ENCODE measurements around the gene LRP6. TPM values are rescaled to one million over a fixed set of nuclear protein-coding genes. Genes with fewer than 3 reads are reported as not detected.

The LRP6 gene
- total RNA-seq, 2 donors from 2014 or later = 0.10 to 0.59 TPM

GRCh38 chr12:12216349-12217017, 50.4 kb downstream of the LRP6 start:
- no peaks in the 10 kb centered on the region for H3K4me1 Mint-ChIP-seq (ENCODE audit: low read depth in 2 of 2)
- H3K36me3 Mint-ChIP-seq = peaks cover 4% of the 10 kb centered on the region
- no peaks in the 10 kb centered on the region for H3K9me3 Mint-ChIP-seq
- no peak overlapping the region for H3K27ac Mint-ChIP-seq
- peaks cover 43 to 86% of the 10 kb centered on the region in 2 donors for H3K27me3 Mint-ChIP-seq
- DNase-seq (ENCODE audit: low spot score) = no peak
- H3K4me3 Mint-ChIP-seq = no peak overlapping the region
- ATAC-seq = no peak

- peaks cover 4% of the 10 kb centered on the region for H3K36me3 Mint-ChIP-seq
- peaks cover 42 to 82% of the 10 kb centered on the region in 2 donors for H3K27me3 Mint-ChIP-seq
- H3K9me3 Mint-ChIP-seq = no peaks in the 10 kb centered on the region
- H3K4me1 Mint-ChIP-seq (ENCODE audit: low read depth in 2 of 2) = peaks cover 6 to 13% of the 10 kb centered on the region in 2 donors
- no peak for DNase-seq (ENCODE audit: low spot score)
- no peak overlapping the region for H3K27ac Mint-ChIP-seq
- H3K4me3 Mint-ChIP-seq = no peak overlapping the region
- ATAC-seq = no peak
Measured at GRCh38 chr12:12214635-12215131, 52.2 kb downstream of the LRP6 start.

GRCh38 chr12:12214201-12214600, 52.6 kb downstream of the LRP6 start:
- peaks cover 43 to 80% of the 10 kb centered on the region in 2 donors for H3K27me3 Mint-ChIP-seq

DNA sequence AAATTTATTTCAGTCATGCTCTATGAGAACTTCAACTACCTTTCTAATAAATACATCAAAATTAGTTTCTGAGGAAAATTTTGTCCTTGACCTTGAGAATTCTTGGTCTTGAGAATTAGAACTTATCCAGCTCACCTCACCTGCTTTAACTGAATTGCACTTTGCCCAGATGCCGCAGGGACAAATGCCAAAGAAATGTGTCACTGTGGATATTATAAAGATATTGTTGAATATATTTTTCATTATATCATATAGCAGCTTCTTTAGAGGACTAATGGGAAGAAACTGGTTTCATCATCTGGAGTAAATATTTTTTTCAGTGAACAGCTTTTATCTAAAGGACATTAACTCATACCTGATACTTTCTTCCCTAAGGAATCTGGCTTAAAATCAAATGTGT, 54.1 kb downstream of the LRP6 start:
- H3K4me1 Mint-ChIP-seq (ENCODE audit: low read depth in 2 of 2) = peaks cover 6 to 13% of the 10 kb centered on the region in 2 donors
- H3K4me3 Mint-ChIP-seq = no peak overlapping the region
- H3K27me3 Mint-ChIP-seq = peaks cover 45 to 78% of the 10 kb centered on the region in 2 donors
- no peaks in the 10 kb centered on the region for H3K9me3 Mint-ChIP-seq
- DNase-seq (ENCODE audit: low spot score) (no peak), ATAC-seq (no peak)
- H3K27ac Mint-ChIP-seq = no peak overlapping the region
- H3K36me3 Mint-ChIP-seq = peaks cover 2% of the 10 kb centered on the region

More at GRCh38 chr12:12214201-12214600, 52.6 kb downstream of the LRP6 start:
- H3K36me3 Mint-ChIP-seq = peaks cover 4% of the 10 kb centered on the region
- no peak overlapping the region for H3K4me3 Mint-ChIP-seq
- no peak for ATAC-seq
- DNase-seq (ENCODE audit: low spot score) = no peak
- H3K4me1 Mint-ChIP-seq (ENCODE audit: low read depth in 2 of 2) = peaks cover 6 to 13% of the 10 kb centered on the region in 2 donors
- no peak overlapping the region for H3K27ac Mint-ChIP-seq
- H3K9me3 Mint-ChIP-seq = no peaks in the 10 kb centered on the region

GRCh38 chr12:12210983-12211382, 55.9 kb downstream of the LRP6 start:
- H3K4me1 Mint-ChIP-seq (ENCODE audit: low read depth in 2 of 2) = peaks cover 6 to 13% of the 10 kb centered on the region in 2 donors
- no peaks in the 10 kb centered on the region for H3K9me3 Mint-ChIP-seq
- H3K36me3 Mint-ChIP-seq = no peaks in the 10 kb centered on the region
- H3K4me3 Mint-ChIP-seq = no peak overlapping the region
- no peak for ATAC-seq
- H3K27me3 Mint-ChIP-seq = peaks cover 42 to 68% of the 10 kb centered on the region in 2 donors
- DNase-seq (ENCODE audit: low spot score) = no peak
- no peak overlapping the region for H3K27ac Mint-ChIP-seq

GRCh38 chr12:12210416-12210815, 56.4 kb downstream of the LRP6 start:
- peaks cover 40 to 69% of the 10 kb centered on the region in 2 donors for H3K27me3 Mint-ChIP-seq
- no peak overlapping the region for H3K4me3 Mint-ChIP-seq
- H3K9me3 Mint-ChIP-seq = no peaks in the 10 kb centered on the region
- no peak overlapping the region for H3K27ac Mint-ChIP-seq
- no peaks in the 10 kb centered on the region for H3K36me3 Mint-ChIP-seq
- ATAC-seq (no peak), DNase-seq (ENCODE audit: low spot score) (no peak)
- peaks cover 6 to 13% of the 10 kb centered on the region in 2 donors for H3K4me1 Mint-ChIP-seq (ENCODE audit: low read depth in 2 of 2)

GRCh38 chr12:12209675-12210074, 57.2 kb downstream of the LRP6 start:
- peaks cover 37 to 66% of the 10 kb centered on the region in 2 donors for H3K27me3 Mint-ChIP-seq
- no peak overlapping the region for H3K27ac Mint-ChIP-seq
- H3K36me3 Mint-ChIP-seq = no peaks in the 10 kb centered on the region
- DNase-seq (ENCODE audit: low spot score) = no peak
- H3K9me3 Mint-ChIP-seq = no peaks in the 10 kb centered on the region
- no peak overlapping the region for H3K4me3 Mint-ChIP-seq
- ATAC-seq = no peak
- H3K4me1 Mint-ChIP-seq (ENCODE audit: low read depth in 2 of 2) = peaks cover 6 to 13% of the 10 kb centered on the region in 2 donors

- H3K27ac Mint-ChIP-seq = no peak overlapping the region
- ATAC-seq (no peak), DNase-seq (ENCODE audit: low spot score) (no peak)
- no peaks in the 10 kb centered on the region for H3K9me3 Mint-ChIP-seq
- peaks cover 37 to 64% of the 10 kb centered on the region in 2 donors for H3K27me3 Mint-ChIP-seq
- peaks cover 6 to 13% of the 10 kb centered on the region in 2 donors for H3K4me1 Mint-ChIP-seq (ENCODE audit: low read depth in 2 of 2)
- H3K36me3 Mint-ChIP-seq = no peaks in the 10 kb centered on the region
- no peak overlapping the region for H3K4me3 Mint-ChIP-seq
Measured at GRCh38 chr12:12209043-12209442, 57.8 kb downstream of the LRP6 start.

GRCh38 chr12:12207746-12208145, 59.1 kb downstream of the LRP6 start:
- Mint-ChIP-seq H3K9me3 (no peaks in the 10 kb centered on the region), H3K36me3 (no peaks in the 10 kb centered on the region), H3K27me3 (peaks cover 39 to 69% of the 10 kb centered on the region in 2 donors), H3K4me3 (no peak overlapping the region), H3K27ac (no peak overlapping the region), H3K4me1 (ENCODE audit: low read depth in 2 of 2) (peaks cover 6 to 13% of the 10 kb centered on the region in 2 donors)
- DNase-seq (ENCODE audit: low spot score) (no peak), ATAC-seq (no peak)

GRCh38 chr12:12206776-12207388, 60.0 kb downstream of the LRP6 start:
- Mint-ChIP-seq H3K4me1 (ENCODE audit: low read depth in 2 of 2) (peaks cover 6 to 13% of the 10 kb centered on the region in 2 donors), H3K9me3 (no peaks in the 10 kb centered on the region), H3K27ac (no peak overlapping the region), H3K27me3 (peaks cover 38 to 70% of the 10 kb centered on the region in 2 donors), H3K4me3 (no peak overlapping the region), H3K36me3 (no peaks in the 10 kb centered on the region)
- ATAC-seq = no peak
- DNase-seq (ENCODE audit: low spot score) = no peak

DNA sequence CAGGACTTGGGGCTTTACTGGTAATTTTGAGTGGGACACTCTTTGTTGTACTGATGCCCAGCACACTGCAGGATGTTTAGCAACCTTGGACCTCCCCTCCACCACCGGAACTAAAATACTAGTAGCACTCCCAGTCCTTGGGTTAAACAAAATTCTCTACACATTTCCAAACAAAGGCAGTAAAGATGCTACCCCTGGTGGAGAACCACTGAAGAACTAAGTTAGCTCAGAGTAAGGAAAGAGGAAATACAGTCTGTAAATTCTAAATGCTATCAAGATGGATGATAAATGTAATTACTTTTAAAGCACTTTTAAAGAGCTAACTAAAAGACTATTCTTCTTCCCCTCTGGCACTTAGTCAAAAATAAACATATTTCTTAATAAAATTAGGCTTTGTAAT, 64.1 kb downstream of the LRP6 start:
- Mint-ChIP-seq H3K27me3 (peaks cover 46 to 67% of the 10 kb centered on the region in 2 donors), H3K9me3 (peaks cover 7% of the 10 kb centered on the region), H3K4me3 (no peak overlapping the region), H3K27ac (no peak overlapping the region), H3K36me3 (peaks cover 10% of the 10 kb centered on the region), H3K4me1 (ENCODE audit: low read depth in 2 of 2) (no peaks in the 10 kb centered on the region)
- ATAC-seq (no peak), DNase-seq (ENCODE audit: low spot score) (no peak)

- no peak overlapping the region for H3K27ac Mint-ChIP-seq
- no peaks in the 10 kb centered on the region for H3K4me1 Mint-ChIP-seq (ENCODE audit: low read depth in 2 of 2)
- H3K36me3 Mint-ChIP-seq = peaks cover 13% of the 10 kb centered on the region
- peaks cover 7% of the 10 kb centered on the region for H3K9me3 Mint-ChIP-seq
- peaks cover 45 to 70% of the 10 kb centered on the region in 2 donors for H3K27me3 Mint-ChIP-seq
- ATAC-seq = no peak
- no peak for DNase-seq (ENCODE audit: low spot score)
- H3K4me3 Mint-ChIP-seq = no peak overlapping the region
Measured at GRCh38 chr12:12202105-12202504, 64.7 kb downstream of the LRP6 start.

DNA sequence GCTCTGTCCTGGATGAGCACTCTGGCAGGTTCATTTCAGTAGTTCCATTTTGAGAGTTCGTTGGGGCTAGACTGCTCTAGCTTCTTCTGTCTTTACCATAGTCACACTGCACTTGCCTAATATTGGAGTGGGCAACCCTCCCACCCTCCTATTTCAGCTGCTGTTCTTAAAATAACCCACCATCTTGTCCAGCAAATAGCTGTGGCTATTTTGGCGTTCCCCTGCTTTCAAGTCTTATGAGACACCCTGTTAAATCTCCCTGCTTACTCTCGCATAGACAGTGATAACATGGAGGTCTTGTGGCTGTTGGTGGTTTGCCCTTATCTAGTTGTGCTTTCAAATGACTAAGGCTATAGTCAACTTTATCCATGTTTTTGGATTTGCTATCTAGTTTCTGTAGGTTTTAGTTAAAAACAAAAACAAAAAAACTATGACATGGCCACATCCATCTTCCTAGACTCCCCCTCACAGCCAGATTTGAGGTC, 65.5 kb downstream of the LRP6 start:
- H3K4me1 Mint-ChIP-seq (ENCODE audit: low read depth in 2 of 2) = no peaks in the 10 kb centered on the region
- ATAC-seq (no peak), DNase-seq (ENCODE audit: low spot score) (no peak)
- peaks cover 20% of the 10 kb centered on the region for H3K36me3 Mint-ChIP-seq
- peaks cover 53 to 77% of the 10 kb centered on the region in 2 donors for H3K27me3 Mint-ChIP-seq
- no peak overlapping the region for H3K4me3 Mint-ChIP-seq
- peaks cover 12% of the 10 kb centered on the region for H3K9me3 Mint-ChIP-seq
- H3K27ac Mint-ChIP-seq = no peak overlapping the region

GRCh38 chr12:12200363-12200762, 66.5 kb downstream of the LRP6 start:
- no peak overlapping the region for H3K27ac Mint-ChIP-seq
- H3K4me1 Mint-ChIP-seq (ENCODE audit: low read depth in 2 of 2) = no peaks in the 10 kb centered on the region
- no peak overlapping the region for H3K4me3 Mint-ChIP-seq
- H3K36me3 Mint-ChIP-seq = peaks cover 21% of the 10 kb centered on the region
- H3K27me3 Mint-ChIP-seq = peaks cover 53 to 80% of the 10 kb centered on the region in 2 donors
- H3K9me3 Mint-ChIP-seq = peaks cover 12% of the 10 kb centered on the region
- ATAC-seq (no peak), DNase-seq (ENCODE audit: low spot score) (no peak)
